Psoas muscle (tissue), 8 donors: ENCODE data around the gene PTPRCAP. TPM values are rescaled to one million over a fixed set of nuclear protein-coding genes. Genes with fewer than 3 reads are reported as not detected.

Experiments
- ATAC-seq, 4 donors: fragments of 200-7000 bp; cut with Tn5 transposase; one replicate each; pipeline ENCODE4 v1.9.1; 2020; ENCODE audit warnings: moderate library complexity in 3 of 4, mild to moderate bottlenecking in 2 of 4
- DNase-seq, 2 donors: peaks; one replicate each; pipeline ENCODE4 v3.0.0-alpha.2; 2020
- H3K27ac ChIP-seq: fragments of 200-600 bp; one replicate; pipeline ENCODE4 v1.8.0; 2022
- H3K27me3 ChIP-seq, 3 donors: fragments of 200-600 bp in 1 of 3; one replicate each; pipeline versions ENCODE4 v1.6.1 to v1.8.0; 2013 to 2022; ENCODE audit warnings: low read length in 2 of 3, mild to moderate bottlenecking in 2 of 3, moderate library complexity in 1 of 3; ENCODE audit not compliant: insufficient read depth in 3 of 3
- H3K36me3 ChIP-seq, 2 donors: fragments of 200-600 bp in 1 of 2; one replicate each; pipeline versions ENCODE4 v1.6.1 to v1.8.0; 2013 to 2022; ENCODE audit warnings: low read depth in 1 of 2, mild to moderate bottlenecking in 1 of 2, moderate library complexity in 1 of 2; ENCODE audit not compliant: insufficient read depth in 1 of 2
- H3K4me1 ChIP-seq: fragments of 200-600 bp; one replicate; pipeline ENCODE4 v1.8.0; 2022
- H3K4me3 ChIP-seq: fragments of 200-600 bp; one replicate; pipeline ENCODE4 v1.8.0; 2022; ENCODE audit warnings: mild to moderate bottlenecking
- H3K9me3 ChIP-seq: fragments of 200-600 bp; one replicate; pipeline ENCODE4 v1.8.0; 2022
- whole genome bisulfite sequencing, 3 donors: extraction: QIAGEN DNeasy Blood & Tissue Kit; methylation state at CpG; one replicate each; pipeline versions ENCODE4 v1.1.6 to v1.1.7; 2013; 5-methylcytosine and 5-hydroxymethylcytosine counted together
- intact Hi-C, 2 donors: fragments of 100-400 bp; cut with DNase I; formaldehyde crosslinking; loops; one replicate each; pipeline versions ENCODE4 v1.11.0 to v1.14.2; 2022
- polyA plus RNA-seq, 3 donors: library from polyadenylated mRNA; stranded (reverse); fragments of 200-250 nt; gene quantifications; one replicate each; pipeline ENCODE4 v1.2.3, GENCODE V29; 2013
- total RNA-seq, 4 donors: library from RNA; stranded (reverse); fragmentation: NEBNext Ultra II Directional in 2 of 4; extraction: Animal tissue kit (Norgen Biotek cat#: 25700) in 2 of 4; gene quantifications; one replicate each; pipeline versions ENCODE4 v1.2.1 to v1.2.4, GENCODE V29; 2021 to 2023
- TF ChIP-seq, protein P1 (sequence below): fragments of 200-600 bp; IDR thresholded peaks from one replicate; pipeline ENCODE4 v1.8.0; 2022; ENCODE audit warnings: antibody characterized with exemption
- donor health status: healthy with polysubstance abuse.
- donor health status: DM: no; HTN: no; CAD: no; lungs with moderate emphysema.
- donor health status: Bipolar disorder and iron deficiency.
- donor health status: healthy.
- donor health status: DM: yes; HTN: yes; CAD: no.
- donor health status: DM: no; HTN: no; CAD: no.
- donor health status: DM: no; HTN: no; CAD: no.
- donor health status: DM: yes; HTN: yes; CAD: no.

The PTPRCAP gene
- total and polyA plus RNA-seq, 7 donors, result 0.25 to 1.4 (median 1.0) TPM

GRCh38 chr11:67400251-67400941 is 37.1 kb downstream of the PTPRCAP start:
- ATAC-seq (no peak), DNase-seq (no peak)
- peak overlapping the region; percentile 95 for H3K27ac ChIP-seq
- no peaks in the 10 kb centered on the region for H3K9me3 ChIP-seq
- 31 to 44% (median 35%) methylated on average over 23 of the region's 23 CpGs for WGBS, 3 donors
- H3K27me3 ChIP-seq, result no peaks in the 10 kb centered on the region
- H3K4me1 ChIP-seq, result peaks cover 32% of the 10 kb centered on the region
- H3K4me3 ChIP-seq, result peak overlapping the region; percentile 99
- peaks cover 0 to 54% of the 10 kb centered on the region in 2 donors for H3K36me3 ChIP-seq
- TF ChIP-seq, protein P1, sequence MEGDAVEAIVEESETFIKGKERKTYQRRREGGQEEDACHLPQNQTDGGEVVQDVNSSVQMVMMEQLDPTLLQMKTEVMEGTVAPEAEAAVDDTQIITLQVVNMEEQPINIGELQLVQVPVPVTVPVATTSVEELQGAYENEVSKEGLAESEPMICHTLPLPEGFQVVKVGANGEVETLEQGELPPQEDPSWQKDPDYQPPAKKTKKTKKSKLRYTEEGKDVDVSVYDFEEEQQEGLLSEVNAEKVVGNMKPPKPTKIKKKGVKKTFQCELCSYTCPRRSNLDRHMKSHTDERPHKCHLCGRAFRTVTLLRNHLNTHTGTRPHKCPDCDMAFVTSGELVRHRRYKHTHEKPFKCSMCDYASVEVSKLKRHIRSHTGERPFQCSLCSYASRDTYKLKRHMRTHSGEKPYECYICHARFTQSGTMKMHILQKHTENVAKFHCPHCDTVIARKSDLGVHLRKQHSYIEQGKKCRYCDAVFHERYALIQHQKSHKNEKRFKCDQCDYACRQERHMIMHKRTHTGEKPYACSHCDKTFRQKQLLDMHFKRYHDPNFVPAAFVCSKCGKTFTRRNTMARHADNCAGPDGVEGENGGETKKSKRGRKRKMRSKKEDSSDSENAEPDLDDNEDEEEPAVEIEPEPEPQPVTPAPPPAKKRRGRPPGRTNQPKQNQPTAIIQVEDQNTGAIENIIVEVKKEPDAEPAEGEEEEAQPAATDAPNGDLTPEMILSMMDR, result no peak
- intact Hi-C loops, result loop anchor here (2.0 to 5.0 kb wide), 2 partner anchors 67 to 106 kb away; partner anchors contain the start of gene TMEM134 (in 2 of the 2)

- no peak overlapping the region for H3K4me3 ChIP-seq
- H3K9me3 ChIP-seq, result no peaks in the 10 kb centered on the region
- DNase-seq (no peak), ATAC-seq (no peak)
- H3K27ac ChIP-seq, result no peak overlapping the region
- peaks cover 32% of the 10 kb centered on the region for H3K4me1 ChIP-seq
- H3K36me3 ChIP-seq, result peaks cover 0 to 65% of the 10 kb centered on the region in 2 donors
- intact Hi-C loops, result no loop called here
- 76 to 82% (median 77%) methylated on average over 31 of the region's 31 CpGs for WGBS, 3 donors
- no peaks in the 10 kb centered on the region for H3K27me3 ChIP-seq
- TF ChIP-seq, protein P1, result no peak
Measured at GRCh38 chr11:67398661-67399563, 38.6 kb downstream of the PTPRCAP start.

DNA sequence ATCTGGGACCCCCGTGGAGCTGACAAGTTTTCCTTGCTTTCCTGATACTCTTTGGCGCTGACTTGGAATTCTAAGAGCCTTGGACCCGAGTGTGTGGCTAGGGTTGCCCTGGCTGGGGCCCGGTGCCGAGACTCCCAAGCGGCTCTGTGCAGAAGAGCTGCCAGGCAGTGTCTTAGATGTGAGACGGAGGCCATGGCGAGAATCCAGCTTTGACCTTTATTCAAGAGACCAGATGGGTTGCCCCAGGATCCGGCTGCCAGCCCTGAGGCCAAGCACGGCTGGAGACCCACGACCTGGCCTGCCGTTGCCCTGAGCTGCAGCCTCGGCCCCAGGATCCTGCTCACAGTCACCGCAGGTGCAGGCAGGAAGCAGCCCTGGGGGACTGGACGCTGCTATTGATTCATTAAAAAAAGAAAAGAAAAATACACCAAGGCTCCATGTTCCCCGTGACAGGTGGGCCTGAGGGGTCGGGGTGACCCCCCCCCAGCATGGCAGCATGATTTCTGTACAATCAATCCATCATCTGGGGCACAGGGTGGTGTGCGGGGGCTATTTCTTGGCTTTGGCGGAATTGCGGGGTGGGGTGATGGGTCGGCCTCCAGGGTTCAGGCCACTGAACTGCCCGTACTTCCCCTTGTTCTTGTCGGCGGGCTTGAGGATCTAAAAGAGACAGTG is 39.4 kb downstream of the PTPRCAP start:
- Histone ChIP-seq H3K4me3 (no peak overlapping the region), H3K27ac (no peak overlapping the region), H3K36me3 (peaks cover 0 to 68% of the 10 kb centered on the region in 2 donors), H3K4me1 (peaks cover 32% of the 10 kb centered on the region), H3K27me3 (no peaks in the 10 kb centered on the region), H3K9me3 (no peaks in the 10 kb centered on the region)
- 57 to 71% (median 61%) methylated on average over 24 of the region's 24 CpGs for WGBS, 3 donors
- intact Hi-C loops, result no loop called here
- no peak for DNase-seq
- TF ChIP-seq, protein P1, result no peak
- no peak for ATAC-seq

DNA sequence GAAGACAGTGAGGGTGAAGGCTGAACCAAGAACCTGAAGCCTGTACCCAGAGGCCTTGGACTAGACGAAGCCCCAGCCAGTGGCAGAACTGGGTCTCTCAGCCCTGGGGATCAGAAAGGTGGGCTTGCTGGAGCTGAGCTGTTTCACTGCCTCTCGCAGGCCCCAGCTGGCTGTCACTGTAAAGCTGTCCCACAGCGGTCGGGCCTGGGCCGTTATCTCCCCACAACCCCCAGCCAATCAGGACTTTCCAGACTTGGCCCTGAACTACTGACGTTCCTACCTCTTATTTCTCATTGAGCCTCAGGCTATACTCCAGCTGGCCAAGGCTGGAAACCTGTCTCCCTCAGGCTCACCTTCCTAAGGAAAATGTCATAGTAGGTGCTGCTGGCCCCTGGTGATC is 39.9 kb downstream of the PTPRCAP start:
- TF ChIP-seq, protein P1, result no peak
- no peak for ATAC-seq
- H3K4me1 ChIP-seq, result peaks cover 33% of the 10 kb centered on the region
- peaks cover 0 to 68% of the 10 kb centered on the region in 2 donors for H3K36me3 ChIP-seq
- no peak for DNase-seq
- no peak overlapping the region for H3K27ac ChIP-seq
- no peak overlapping the region for H3K4me3 ChIP-seq
- no peaks in the 10 kb centered on the region for H3K9me3 ChIP-seq
- intact Hi-C loops, result no loop called here
- no peaks in the 10 kb centered on the region for H3K27me3 ChIP-seq
- WGBS, 3 donors, result 48 to 86% (median 60%) methylated on average over 6 of the region's 6 CpGs
